AG08395 (cell line): Measurements from ENCODE around the gene ECEL1.

Experiments
- DNase-seq: peaks from one replicate; pipeline ENCODE4 v3.0.0; 2012; ENCODE audit warnings: mixed read lengths, low spot score

The ECEL1 gene

GRCh38 chr2:232523402-232523681, 35.7 kb upstream of the ECEL1 start:
- DNase-seq: no peak

- DNase-seq: no peak
These were observed 35.2 kb upstream of the ECEL1 start for GRCh38 chr2:232522623-232523401.

- peak; percentile 83 for DNase-seq
These were observed 34.5 kb upstream of the ECEL1 start for GRCh38 chr2:232521959-232522622.

- DNase-seq: no peak
These were observed 33.5 kb upstream of the ECEL1 start for GRCh38 chr2:232521098-232521497.

- DNase-seq: no peak
These were observed 32.9 kb upstream of the ECEL1 start for GRCh38 chr2:232520489-232520888.

GRCh38 chr2:232519581-232520438, 32.2 kb upstream of the ECEL1 start, which contains the start of gene PRSS56:
PRSS56 (plus strand) TSS chr2:232520388; CDS start chr2:232520599, 211 bp downstream.
- DNase-seq: no peak

GRCh38 chr2:232518844-232519243, 31.2 kb upstream of the ECEL1 start:
- no peak for DNase-seq

GRCh38 chr2:232516551-232516950, 28.9 kb upstream of the ECEL1 start:
- no peak for DNase-seq

GRCh38 chr2:232515639-232516038, 28.0 kb upstream of the ECEL1 start:
- DNase-seq: no peak

- DNase-seq: no peak
These were observed 25.7 kb upstream of the ECEL1 start for GRCh38 chr2:232513353-232513752.

- DNase-seq: no peak
These were observed 25.0 kb upstream of the ECEL1 start for GRCh38 chr2:232512602-232513001.

GRCh38 chr2:232511336-232511890, 23.8 kb upstream of the ECEL1 start:
- DNase-seq: no peak

GRCh38 chr2:232508251-232508650, 20.6 kb upstream of the ECEL1 start:
- DNase-seq: no peak

- no peak for DNase-seq
These were observed 19.1 kb upstream of the ECEL1 start for GRCh38 chr2:232506709-232507108.

GRCh38 chr2:232505856-232506255, 18.2 kb upstream of the ECEL1 start:
- no peak for DNase-seq

- no peak for DNase-seq
These were observed 16.8 kb upstream of the ECEL1 start for GRCh38 chr2:232504438-232504837.

- no peak for DNase-seq
These were observed 16.2 kb upstream of the ECEL1 start for GRCh38 chr2:232503809-232504323.

GRCh38 chr2:232502911-232503808, 15.5 kb upstream of the ECEL1 start:
- no peak for DNase-seq

GRCh38 chr2:232502511-232502910, 14.9 kb upstream of the ECEL1 start:
- no peak for DNase-seq

GRCh38 chr2:232501794-232502390, 14.3 kb upstream of the ECEL1 start:
- no peak for DNase-seq

- DNase-seq: no peak
These were observed 13.7 kb upstream of the ECEL1 start for GRCh38 chr2:232501331-232501771.
